Activated naive CD4-positive, alpha-beta T cell treated with anti-CD3 and anti-CD28 coated beads, Interleukin-2, amount 50 U/mL, for 24 hours (primary cell): ENCODE results near the gene DTHD1.
A peak's percentile ranks its signal among the peaks of the same experiment; 100 is the strongest.

Experiments
- H3K27ac Mint-ChIP-seq: one replicate; pipeline ENCODE4 v1.8.0; 2021; ENCODE audit warnings: mild to moderate bottlenecking, mixed read lengths
- H3K27me3 Mint-ChIP-seq: one replicate; pipeline ENCODE4 v1.8.0; 2021; ENCODE audit warnings: mixed read lengths
- H3K36me3 Mint-ChIP-seq: one replicate; pipeline ENCODE4 v1.8.0; 2021; ENCODE audit warnings: mixed read lengths
- H3K4me1 Mint-ChIP-seq: one replicate; pipeline ENCODE4 v1.8.0; 2021; ENCODE audit warnings: mixed read lengths
- H3K4me3 Mint-ChIP-seq: one replicate; pipeline ENCODE4 v1.8.0; 2021; ENCODE audit warnings: mild to moderate bottlenecking, mixed read lengths
- H3K9me3 Mint-ChIP-seq: one replicate; pipeline ENCODE4 v1.8.0; 2021; ENCODE audit warnings: mixed read lengths

DTHD1 gene

GRCh38 chr4:36281384-36282106 lies at the start of gene DTHD1:
DTHD1 (plus strand) TSS chr4:36281616; CDS start chr4:36281759, 143 bp downstream.
- H3K36me3 Mint-ChIP-seq: no peaks in the 10 kb centered on the region
- H3K4me3 Mint-ChIP-seq: peak within 1 kb of the TSS; percentile 66
- peak within 1 kb of the TSS; percentile 13 for H3K27ac Mint-ChIP-seq
- peaks cover 5% of the 10 kb centered on the region for H3K9me3 Mint-ChIP-seq
- peaks cover 44% of the 10 kb centered on the region for H3K4me1 Mint-ChIP-seq
- H3K27me3 Mint-ChIP-seq: no peaks in the 10 kb centered on the region

- Mint-ChIP-seq H3K9me3 (peaks cover 18% of the 10 kb centered on the region), H3K27ac (peak overlapping the region; percentile 69), H3K4me3 (no peak overlapping the region), H3K27me3 (no peaks in the 10 kb centered on the region), H3K4me1 (peaks cover 77% of the 10 kb centered on the region), H3K36me3 (peaks cover 30% of the 10 kb centered on the region)
Measured at GRCh38 chr4:36233567-36234266, 47.7 kb upstream of the DTHD1 start.

- no peaks in the 10 kb centered on the region for H3K27me3 Mint-ChIP-seq
- H3K4me1 Mint-ChIP-seq: peaks cover 72% of the 10 kb centered on the region
- H3K4me3 Mint-ChIP-seq: no peak overlapping the region
- peak overlapping the region; percentile 0 for H3K27ac Mint-ChIP-seq
- H3K36me3 Mint-ChIP-seq: peaks cover 34% of the 10 kb centered on the region
- peaks cover 18% of the 10 kb centered on the region for H3K9me3 Mint-ChIP-seq
Measured at GRCh38 chr4:36235306-36235705, 46.1 kb upstream of the DTHD1 start.

- Mint-ChIP-seq H3K9me3 (peaks cover 18% of the 10 kb centered on the region), H3K36me3 (peaks cover 34% of the 10 kb centered on the region), H3K27me3 (no peaks in the 10 kb centered on the region), H3K4me1 (peaks cover 72% of the 10 kb centered on the region), H3K27ac (no peak overlapping the region), H3K4me3 (no peak overlapping the region)
Measured at GRCh38 chr4:36236159-36236558, 45.3 kb upstream of the DTHD1 start.

- Mint-ChIP-seq H3K4me3 (no peak overlapping the region), H3K27me3 (no peaks in the 10 kb centered on the region), H3K27ac (no peak overlapping the region), H3K4me1 (peaks cover 73% of the 10 kb centered on the region), H3K36me3 (peaks cover 34% of the 10 kb centered on the region), H3K9me3 (peaks cover 18% of the 10 kb centered on the region)
Measured at GRCh38 chr4:36237366-36238313, 43.8 kb upstream of the DTHD1 start.

GRCh38 chr4:36241771-36242170 lies 39.6 kb upstream of the DTHD1 start:
- Mint-ChIP-seq H3K9me3 (peaks cover 8% of the 10 kb centered on the region), H3K4me1 (peaks cover 60% of the 10 kb centered on the region), H3K27ac (peak overlapping the region; percentile 82), H3K27me3 (no peaks in the 10 kb centered on the region), H3K36me3 (peaks cover 18% of the 10 kb centered on the region), H3K4me3 (peak overlapping the region; percentile 88)

GRCh38 chr4:36242629-36243354 lies 38.6 kb upstream of the DTHD1 start:
- peaks cover 7% of the 10 kb centered on the region for H3K9me3 Mint-ChIP-seq
- H3K4me1 Mint-ChIP-seq: peaks cover 58% of the 10 kb centered on the region
- H3K4me3 Mint-ChIP-seq: peak overlapping the region; percentile 88
- H3K27me3 Mint-ChIP-seq: no peaks in the 10 kb centered on the region
- H3K27ac Mint-ChIP-seq: peak overlapping the region; percentile 82
- peaks cover 13% of the 10 kb centered on the region for H3K36me3 Mint-ChIP-seq

GRCh38 chr4:36243355-36244256 lies 37.8 kb upstream of the DTHD1 start:
- Mint-ChIP-seq H3K9me3 (no peaks in the 10 kb centered on the region), H3K27me3 (no peaks in the 10 kb centered on the region), H3K4me3 (peak overlapping the region; percentile 88), H3K36me3 (peaks cover 5% of the 10 kb centered on the region), H3K4me1 (peaks cover 50% of the 10 kb centered on the region), H3K27ac (peak overlapping the region; percentile 82)

- H3K36me3 Mint-ChIP-seq: no peaks in the 10 kb centered on the region
- peaks cover 44% of the 10 kb centered on the region for H3K4me1 Mint-ChIP-seq
- H3K4me3 Mint-ChIP-seq: peak within 1 kb of the TSS; percentile 88
- H3K27ac Mint-ChIP-seq: peak within 1 kb of the TSS; percentile 82
- H3K9me3 Mint-ChIP-seq: no peaks in the 10 kb centered on the region
- no peaks in the 10 kb centered on the region for H3K27me3 Mint-ChIP-seq
Measured at GRCh38 chr4:36244257-36245082, 36.9 kb upstream of the DTHD1 start, which contains the start of gene ARAP2. ARAP2 (minus strand) TSS chr4:36244514; CDS start chr4:36229486, 15,028 bp downstream.

- Mint-ChIP-seq H3K4me1 (peaks cover 37% of the 10 kb centered on the region), H3K27ac (no peak overlapping the region), H3K36me3 (no peaks in the 10 kb centered on the region), H3K27me3 (no peaks in the 10 kb centered on the region), H3K4me3 (no peak overlapping the region), H3K9me3 (no peaks in the 10 kb centered on the region)
Measured at GRCh38 chr4:36249610-36250009, 31.8 kb upstream of the DTHD1 start.

- Mint-ChIP-seq H3K9me3 (no peaks in the 10 kb centered on the region), H3K27me3 (no peaks in the 10 kb centered on the region), H3K4me1 (peaks cover 48% of the 10 kb centered on the region), H3K4me3 (no peak overlapping the region), H3K36me3 (no peaks in the 10 kb centered on the region), H3K27ac (no peak overlapping the region)
Measured at GRCh38 chr4:36251983-36252382, 29.4 kb upstream of the DTHD1 start.

GRCh38 chr4:36254371-36254770 lies 27.0 kb upstream of the DTHD1 start:
- Mint-ChIP-seq H3K36me3 (no peaks in the 10 kb centered on the region), H3K9me3 (no peaks in the 10 kb centered on the region), H3K27me3 (no peaks in the 10 kb centered on the region), H3K4me1 (peaks cover 50% of the 10 kb centered on the region), H3K27ac (peak overlapping the region; percentile 68), H3K4me3 (no peak overlapping the region)

GRCh38 chr4:36255577-36255976 lies 25.8 kb upstream of the DTHD1 start:
- no peaks in the 10 kb centered on the region for H3K27me3 Mint-ChIP-seq
- no peaks in the 10 kb centered on the region for H3K9me3 Mint-ChIP-seq
- H3K4me3 Mint-ChIP-seq: peak overlapping the region; percentile 58
- peaks cover 50% of the 10 kb centered on the region for H3K4me1 Mint-ChIP-seq
- H3K27ac Mint-ChIP-seq: peak overlapping the region; percentile 92
- H3K36me3 Mint-ChIP-seq: no peaks in the 10 kb centered on the region
